GM18867 (cell line): ENCODE measurements around the gene SLC35F3.

Experiments
- ATAC-seq: cut with Tn5 transposase; IDR thresholded peaks from one replicate; pipeline ENCODE4 v1.9.1; 2021; ENCODE audit warnings: mild to moderate bottlenecking, moderate library complexity; ENCODE audit not compliant: unreplicated experiment

The SLC35F3 gene

DNA sequence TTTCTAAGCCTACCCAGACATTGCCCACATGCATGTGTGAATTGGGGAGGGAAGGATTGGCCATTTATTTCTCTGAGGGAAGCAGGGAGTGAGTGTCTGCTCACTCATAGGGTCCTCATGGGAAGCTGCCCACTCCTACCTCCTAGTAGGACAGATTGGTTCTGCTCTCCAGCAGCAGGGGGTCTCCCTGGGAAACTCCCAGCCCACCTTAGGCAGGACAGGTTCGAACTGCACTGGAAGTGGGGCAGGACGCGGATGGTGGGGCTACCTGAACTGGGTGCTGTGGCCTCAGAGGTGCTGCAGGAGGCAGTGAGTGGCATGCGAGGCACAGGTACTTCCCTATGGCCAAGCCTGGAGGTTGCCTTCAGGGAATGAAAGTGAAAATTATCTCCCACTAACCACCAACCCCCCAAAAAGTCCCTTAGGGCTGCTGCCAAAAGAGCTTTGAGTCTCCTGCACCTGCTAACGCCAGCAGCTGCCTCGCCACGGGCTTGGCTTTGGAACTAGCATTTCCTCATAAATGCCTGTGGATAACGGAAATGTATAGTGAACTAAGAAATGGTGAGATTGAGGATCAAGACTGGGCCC, 311.7 kb downstream of the SLC35F3 start:
- ATAC-seq: no peak

- no peak for ATAC-seq
Observed at GRCh38 chr1:234217316-234217840, 312.9 kb downstream of the SLC35F3 start.

DNA sequence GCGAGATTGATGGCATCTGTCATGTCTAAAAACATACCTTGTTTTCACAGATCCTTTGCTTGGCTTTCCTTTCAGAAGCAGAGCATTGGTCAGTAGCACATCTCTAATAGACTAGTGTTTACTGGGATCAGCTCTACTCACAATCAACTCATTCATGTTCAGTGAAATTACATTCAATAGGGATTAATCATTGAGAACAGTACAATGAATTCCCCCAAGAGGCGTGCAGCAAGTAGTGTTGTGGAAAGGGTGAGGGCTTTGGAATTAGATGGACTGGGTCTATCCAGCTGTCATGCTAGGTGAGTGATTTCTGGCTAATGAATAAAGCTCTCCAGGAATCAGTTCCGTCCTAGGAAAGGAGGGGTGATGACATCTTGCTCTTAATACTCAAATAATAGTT, 313.6 kb downstream of the SLC35F3 start:
- no peak for ATAC-seq

DNA sequence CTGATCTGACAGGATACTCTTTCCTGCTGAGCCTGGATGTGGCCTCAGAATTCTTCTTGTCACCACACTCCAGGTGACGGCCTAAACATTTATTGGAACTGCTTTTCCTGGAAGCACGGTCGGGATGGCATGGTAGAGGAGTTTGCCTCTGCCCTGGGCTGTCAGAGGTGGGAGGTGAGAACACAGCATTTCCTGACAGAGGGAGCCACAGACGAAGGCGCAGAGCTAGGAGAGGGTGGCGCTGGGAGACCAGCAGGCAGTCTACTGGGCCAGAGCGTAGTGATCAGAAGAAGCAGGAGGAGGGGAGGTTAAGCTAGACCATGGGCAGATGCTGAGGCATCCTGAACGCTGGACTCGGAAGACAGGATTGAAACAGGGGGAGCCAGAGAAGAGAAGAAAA, 315.2 kb downstream of the SLC35F3 start:
- no peak for ATAC-seq

DNA sequence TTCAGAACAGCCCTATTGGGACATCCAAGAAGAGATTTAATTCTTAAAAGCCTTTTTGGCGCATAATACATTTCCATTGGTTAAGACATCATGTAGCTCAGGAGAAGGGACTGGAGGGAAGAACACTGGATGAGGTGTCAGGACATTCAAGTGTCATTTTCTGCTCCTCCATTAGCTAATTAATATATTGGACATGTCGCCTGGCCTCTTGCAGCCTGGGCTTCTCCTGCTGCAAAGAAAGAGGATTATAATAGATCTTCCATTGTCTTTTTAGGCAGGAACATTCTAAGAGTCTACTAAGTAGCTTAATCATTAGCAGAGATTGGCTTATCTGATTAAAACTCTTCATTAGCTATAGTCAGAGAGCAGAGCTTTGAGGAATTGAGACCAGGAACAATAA, 317.1 kb downstream of the SLC35F3 start:
- ATAC-seq: no peak

DNA sequence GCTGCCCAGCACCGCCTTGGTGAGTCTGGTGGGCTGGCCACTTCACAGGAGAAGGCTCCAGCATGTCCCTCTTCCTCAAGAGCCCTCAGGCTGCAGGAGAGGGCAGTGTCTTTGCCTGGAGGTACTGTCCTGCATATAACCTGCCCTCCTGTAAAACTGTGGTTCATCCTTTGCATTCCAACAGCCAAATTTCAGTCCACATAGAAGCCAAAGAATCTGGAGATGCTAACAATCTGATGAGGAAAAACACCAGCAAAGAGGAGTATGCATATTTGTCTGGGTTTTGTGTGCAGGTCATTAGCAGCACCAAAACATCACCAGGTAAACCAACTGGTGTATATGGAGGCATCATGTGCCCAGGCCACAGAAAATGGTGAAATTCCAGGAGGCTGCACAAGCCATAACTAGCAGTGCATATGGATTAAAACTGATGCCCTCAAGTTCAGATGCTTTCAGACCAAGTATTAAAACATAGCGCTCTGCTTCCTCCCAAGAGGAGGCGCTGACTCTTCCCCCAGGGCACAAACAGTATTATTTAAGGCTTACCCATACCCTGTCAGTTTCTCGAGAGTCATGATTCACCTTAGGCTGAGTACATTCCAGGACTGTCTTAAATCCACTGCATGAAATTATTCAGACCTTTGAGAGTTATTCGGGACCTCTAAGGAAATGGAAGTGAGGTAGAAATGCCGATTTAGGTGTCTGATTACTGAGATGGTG, 318.2 kb downstream of the SLC35F3 start:
- ATAC-seq: no peak

DNA sequence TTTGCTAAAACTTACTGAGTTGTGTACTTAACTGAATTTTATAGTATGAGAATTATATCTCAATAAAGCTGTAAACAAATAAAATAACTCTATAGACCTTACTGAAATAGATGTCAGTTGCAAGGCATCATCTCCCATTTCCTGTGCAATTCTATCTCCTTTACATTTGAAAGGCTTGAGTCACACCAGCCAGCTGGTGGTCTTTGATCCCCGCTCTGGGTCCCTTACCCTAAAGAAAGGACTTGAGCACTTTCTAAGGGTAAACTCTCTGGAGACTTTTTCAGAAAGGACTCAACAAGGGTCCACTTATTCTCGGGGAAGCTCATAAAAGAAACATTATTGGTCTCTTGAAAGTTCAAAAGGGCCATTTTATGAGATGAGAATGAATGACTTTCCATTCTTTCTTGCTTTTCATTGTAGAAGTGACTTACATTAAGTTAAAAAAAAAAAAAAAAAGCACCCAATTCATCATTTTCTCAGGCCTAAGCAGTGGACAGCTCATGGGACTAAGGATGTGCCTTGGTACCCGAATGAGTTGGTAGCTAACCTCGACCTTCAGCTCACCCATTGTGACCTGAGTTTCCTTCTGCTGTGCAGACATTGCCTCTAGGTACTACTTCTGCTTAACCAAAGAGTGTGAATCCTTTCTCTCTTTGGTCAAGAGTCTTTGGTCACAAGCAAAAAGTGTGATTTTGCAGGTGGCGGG, 321.8 kb downstream of the SLC35F3 start:
- ATAC-seq: no peak

- no peak for ATAC-seq
Observed at GRCh38 chr1:234226819-234227165, 322.3 kb downstream of the SLC35F3 start.

DNA sequence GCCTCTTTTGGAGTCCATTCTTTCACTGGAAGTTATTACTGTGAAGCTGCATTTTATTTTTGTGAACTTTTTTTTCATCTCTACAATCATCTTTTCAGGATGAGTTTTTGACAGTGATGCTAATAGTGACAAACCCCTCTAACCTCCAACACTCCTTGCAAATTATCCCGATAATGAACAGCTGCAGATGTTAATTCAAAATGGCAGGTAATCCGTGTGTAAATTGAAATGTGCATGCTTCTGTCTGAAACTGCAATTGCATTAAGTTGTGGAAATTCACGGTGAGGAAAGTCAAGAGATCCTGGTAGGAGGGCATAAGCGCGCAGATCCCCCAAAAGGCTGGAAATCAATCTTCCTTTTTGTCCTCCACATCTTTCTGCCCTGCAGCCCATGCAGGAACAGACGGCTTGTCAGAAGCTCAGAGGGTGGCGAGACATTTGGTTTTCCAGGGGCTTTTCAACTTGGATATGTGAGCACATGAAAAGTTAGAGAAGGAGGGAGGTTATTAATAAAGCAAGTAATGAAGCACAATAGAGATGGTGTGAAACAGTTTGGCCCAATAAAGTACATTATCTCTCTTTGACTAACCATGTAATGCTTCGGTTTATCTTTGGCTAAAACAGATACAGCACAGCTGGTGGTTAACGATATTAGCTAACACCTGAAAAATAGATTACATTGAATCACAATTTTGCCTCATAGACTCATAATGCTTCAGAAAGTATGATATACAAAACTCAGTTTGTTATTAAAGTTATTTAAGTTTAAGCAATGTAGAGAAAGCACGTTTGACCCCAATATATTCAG, 325.3 kb downstream of the SLC35F3 start:
- peak; percentile 6 for ATAC-seq

- peak; percentile 66 for ATAC-seq
Observed at GRCh38 chr1:234230414-234230862, 326.0 kb downstream of the SLC35F3 start.

DNA sequence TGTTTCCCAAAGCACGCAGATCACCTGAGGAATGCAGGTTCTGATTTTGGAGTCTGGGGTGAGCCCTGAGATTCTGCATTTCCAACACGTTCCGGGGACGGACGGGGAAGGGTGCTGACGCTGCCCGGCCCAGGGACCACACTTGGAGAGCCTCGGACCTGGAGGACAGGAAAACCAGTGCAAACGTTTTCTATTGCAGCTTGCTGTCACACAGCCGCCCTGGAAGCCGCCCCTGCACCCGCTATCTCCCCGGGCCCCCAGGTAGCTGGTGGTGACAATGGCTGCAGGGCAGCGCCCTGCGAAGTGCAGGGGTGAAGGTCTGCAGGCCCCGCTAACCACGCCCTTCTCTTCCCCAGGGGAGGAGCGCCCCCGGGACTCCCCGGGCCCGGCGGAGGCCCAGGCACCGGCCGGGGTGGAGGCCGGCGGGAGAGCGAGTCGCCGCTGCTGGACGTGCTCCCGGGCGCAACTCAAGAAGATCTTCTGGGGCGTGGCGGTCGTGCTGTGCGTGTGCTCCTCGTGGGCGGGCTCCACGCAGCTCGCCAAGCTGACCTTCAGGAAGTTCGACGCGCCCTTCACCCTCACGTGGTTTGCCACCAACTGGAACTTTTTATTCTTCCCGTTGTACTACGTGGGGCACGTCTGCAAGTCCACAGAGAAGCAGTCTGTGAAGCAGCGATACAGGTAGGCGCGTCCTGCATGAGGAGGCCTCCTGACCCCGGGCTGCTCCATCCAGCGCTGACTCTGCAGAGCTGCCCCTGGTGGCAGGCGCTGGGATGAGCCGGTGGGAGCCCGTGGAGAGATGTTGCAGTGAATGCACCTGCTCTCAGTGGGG, 326.8 kb downstream of the SLC35F3 start:
- no peak for ATAC-seq

GRCh38 chr1:234231893-234232276, 327.4 kb downstream of the SLC35F3 start:
- ATAC-seq: no peak

DNA sequence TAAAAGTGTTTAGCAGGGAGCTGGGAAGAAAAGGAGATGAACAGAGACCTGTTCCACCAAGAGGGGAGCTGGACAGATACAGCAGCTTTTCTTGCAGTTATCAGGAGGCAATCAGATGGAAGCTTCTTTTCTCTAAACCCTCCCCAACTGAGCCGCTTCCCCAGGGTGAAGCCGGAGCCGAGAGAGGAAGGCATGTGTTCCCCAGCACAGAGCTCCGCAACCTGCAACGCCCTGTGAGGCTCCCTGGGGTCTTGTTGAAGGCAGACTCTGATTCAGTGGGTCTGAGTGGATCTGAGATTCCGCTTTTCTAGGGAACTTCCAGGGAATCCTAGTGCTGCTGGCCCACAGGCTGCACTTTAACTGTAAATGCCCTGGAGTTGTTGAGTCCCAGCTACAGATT, 329.7 kb downstream of the SLC35F3 start:
- no peak for ATAC-seq

DNA sequence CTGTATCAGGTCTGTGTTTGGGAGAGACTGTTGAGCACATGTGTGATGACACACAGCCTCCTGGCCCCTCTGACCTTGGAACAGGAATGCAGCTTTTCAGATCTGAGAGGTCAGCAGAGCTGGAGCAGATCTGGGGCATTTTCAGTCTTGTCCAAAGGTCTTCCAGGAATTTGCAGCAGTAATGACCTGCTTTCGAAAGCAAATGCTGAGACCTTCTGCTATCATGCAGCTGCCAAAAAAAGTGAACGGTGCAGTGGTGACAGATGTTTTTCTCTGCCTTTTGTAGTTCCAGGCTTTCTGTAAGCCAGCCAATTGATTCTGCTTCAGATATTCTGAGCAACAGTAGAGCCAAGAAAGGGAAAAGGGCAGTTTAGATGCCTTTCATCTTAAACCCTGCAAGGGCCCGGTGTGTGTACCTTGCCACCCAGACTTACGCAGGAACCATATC, 331.0 kb downstream of the SLC35F3 start:
- no peak for ATAC-seq

- no peak for ATAC-seq
Observed at GRCh38 chr1:234237393-234237792, 332.9 kb downstream of the SLC35F3 start.

GRCh38 chr1:234238060-234238459, 333.6 kb downstream of the SLC35F3 start:
- ATAC-seq: no peak

- no peak for ATAC-seq
Observed at GRCh38 chr1:234239515-234239914, 335.0 kb downstream of the SLC35F3 start.

- no peak for ATAC-seq
Observed at GRCh38 chr1:234239936-234240335, 335.5 kb downstream of the SLC35F3 start.

DNA sequence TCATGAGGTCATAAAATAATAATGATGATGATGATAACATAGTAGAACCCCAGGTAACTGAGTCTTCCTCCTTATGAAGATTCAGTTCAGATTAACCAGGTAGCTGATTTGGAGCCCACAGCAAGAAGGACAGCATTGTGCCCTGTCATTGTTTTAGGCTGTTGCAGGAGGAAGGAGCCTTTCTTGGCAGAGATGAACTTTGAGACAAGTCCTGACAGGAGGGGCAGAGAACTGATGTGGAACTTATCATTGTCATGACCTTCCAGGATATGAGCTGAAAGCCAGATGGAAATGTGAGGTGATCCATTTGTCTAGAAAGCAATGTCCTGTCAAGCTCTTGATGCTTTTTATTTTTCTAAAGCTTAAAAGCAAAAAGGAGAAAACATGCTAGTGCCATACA, 336.2 kb downstream of the SLC35F3 start:
- ATAC-seq: no peak

GRCh38 chr1:234241941-234242490, 337.5 kb downstream of the SLC35F3 start:
- ATAC-seq: no peak
